Inflammatory macrophage treated with lipopolysaccharide for 4 hours (primary cell): ENCODE data around the gene ERBB3.
"Not testable (repeated sequence)": the region's sequence is repeated elsewhere in the genome, so short reads cannot be mapped to it uniquely, and the experiment has no call there.

Source experiments
- DNase-seq: peaks from one replicate; pipeline ENCODE4 v3.0.0-alpha.2; 2020

Gene ERBB3

GRCh38 chr12:56116267-56117081, 36.5 kb downstream of the ERBB3 start, which contains the start of gene RPL41:
RPL41 (plus strand) TSS chr12:56116633.
- peak; percentile 94 for DNase-seq

GRCh38 chr12:56117082-56117706, 37.2 kb downstream of the ERBB3 start:
- DNase-seq = not testable (repeated sequence)

GRCh38 chr12:56117778-56118687, 38.1 kb downstream of the ERBB3 start, which contains the start of gene ZC3H10:
ZC3H10 (plus strand) TSS chr12:56118266; CDS start chr12:56120563, 2,297 bp downstream.
- peak; percentile 99 for DNase-seq

- DNase-seq = peak; percentile 60
These were observed 38.9 kb downstream of the ERBB3 start for GRCh38 chr12:56118688-56119357.

- peak; percentile 79 for DNase-seq
These were observed 39.4 kb downstream of the ERBB3 start for GRCh38 chr12:56119361-56119796.

- DNase-seq = no peak
These were observed 40.3 kb downstream of the ERBB3 start for GRCh38 chr12:56120158-56120846.

GRCh38 chr12:56121204-56121870, 41.4 kb downstream of the ERBB3 start:
- no peak for DNase-seq

- no peak for DNase-seq
These were observed 42.7 kb downstream of the ERBB3 start for GRCh38 chr12:56122637-56123036.

GRCh38 chr12:56124133-56124532, 44.2 kb downstream of the ERBB3 start:
- DNase-seq = peak; percentile 14

GRCh38 chr12:56126732-56127239, 46.8 kb downstream of the ERBB3 start:
- DNase-seq = peak; percentile 70

- no peak for DNase-seq
These were observed 47.5 kb downstream of the ERBB3 start for GRCh38 chr12:56127485-56127887.

- peak; percentile 100 for DNase-seq
These were observed 48.1 kb downstream of the ERBB3 start, which contains the start of gene ESYT1 for GRCh38 chr12:56127888-56128669. ESYT1 (plus strand) TSS chr12:56128267; CDS start chr12:56128320, 53 bp downstream.

GRCh38 chr12:56128670-56129205, 48.8 kb downstream of the ERBB3 start:
- DNase-seq = peak; percentile 17

GRCh38 chr12:56129206-56129941, 49.4 kb downstream of the ERBB3 start:
- DNase-seq = peak; percentile 51

GRCh38 chr12:56129942-56130495, 50.1 kb downstream of the ERBB3 start:
- no peak for DNase-seq

- no peak for DNase-seq
These were observed 50.9 kb downstream of the ERBB3 start for GRCh38 chr12:56130876-56131275.

- no peak for DNase-seq
These were observed 54.9 kb downstream of the ERBB3 start for GRCh38 chr12:56134897-56135296.

- no peak for DNase-seq
These were observed 58.0 kb downstream of the ERBB3 start for GRCh38 chr12:56137853-56138571.
